Liver (tissue), 3 donors: Measurements from ENCODE around the gene ERVK3-1.

Source experiments
- CTCF ChIP-seq: fragments of 150-350 bp; IDR thresholded peaks from 2 replicates; pipeline ENCODE4 v1.5.1; 2017; ENCODE audit warnings: improper control_type of control experiment, low read depth, low read length; ENCODE audit not compliant: missing input control
- EGR1 ChIP-seq, 2 donors: IDR thresholded peaks; 2 replicates each; pipeline ENCODE4 v1.6.1; 2016 to 2018; ENCODE audit warnings: antibody characterized with exemption in 2 of 2, low read depth in 2 of 2
- JUND ChIP-seq, 2 donors: IDR thresholded peaks; 2 replicates each; pipeline ENCODE4 v1.6.1; 2016; ENCODE audit warnings: antibody characterized with exemption in 2 of 2
- MAX ChIP-seq: IDR thresholded peaks from 2 replicates; pipeline ENCODE4 v1.6.1; 2016; ENCODE audit warnings: antibody characterized with exemption
- REST ChIP-seq: IDR thresholded peaks from 2 replicates; pipeline ENCODE4 v1.6.1; 2016; ENCODE audit warnings: antibody characterized with exemption, mild to moderate bottlenecking
- RXRA ChIP-seq, 2 donors: IDR thresholded peaks; 2 replicates each; pipeline ENCODE4 v1.6.1; 2017 to 2018; ENCODE audit warnings: antibody characterized with exemption in 2 of 2, mild to moderate bottlenecking in 1 of 2
- TAF1 ChIP-seq: conservative IDR thresholded peaks from 2 replicates; pipeline ENCODE4 v1.6.1; 2016; ENCODE audit warnings: antibody characterized with exemption, mild to moderate bottlenecking
- ZBTB33 ChIP-seq: IDR thresholded peaks from 2 replicates; pipeline ENCODE4 v1.6.1; 2016; ENCODE audit warnings: antibody characterized with exemption
- donor health status: healthy.
- donor health status: healthy.

GRCh38 chr19:58262922-58263296 is 42.3 kb upstream of the ERVK3-1 start:
- no peak for TF ChIP-seq CTCF
- TF ChIP-seq RXRA (IDR thresholded peaks at IDR 0.05) = no peak
- no peak for TF ChIP-seq EGR1 (IDR thresholded peaks at IDR 0.05; ENCODE audit: low read depth in 2 of 2)
- no peak for TF ChIP-seq REST
- no peak for TF ChIP-seq JUND (IDR thresholded peaks at IDR 0.05)
- no peak for TF ChIP-seq ZBTB33
- TF ChIP-seq TAF1 = no peak
- TF ChIP-seq MAX = no peak
